NOMO-1 (cell line): ENCODE results near the gene BLM.
A peak's percentile ranks its signal among the peaks of the same experiment; 100 is the strongest.
"Not testable (repeated sequence)": the region's sequence is repeated elsewhere in the genome, so short reads cannot be mapped to it uniquely, and the experiment has no call there.

Source experiments
- DNase-seq, 2 experiments: peaks; one replicate each; lab custom pipeline; 2025; ENCODE audit not compliant: unreplicated experiment in 2 of 2; lab: John Stamatoyannopoulos, UW

BLM gene

GRCh38 chr15:90716976-90717821 lies at the start of gene BLM:
BLM (plus strand) TSS chr15:90717346; CDS start chr15:90747393, 30,047 bp downstream.
- peak; percentile 95 to 99 for DNase-seq

- not testable (repeated sequence) for DNase-seq
Measured at GRCh38 chr15:90667755-90668345, 49.3 kb upstream of the BLM start.

GRCh38 chr15:90670631-90671030 lies 46.5 kb upstream of the BLM start:
- DNase-seq = not testable (repeated sequence)

GRCh38 chr15:90671216-90671615 lies 45.9 kb upstream of the BLM start:
- no peak for DNase-seq

GRCh38 chr15:90673357-90673756 lies 43.8 kb upstream of the BLM start:
- DNase-seq = not testable (repeated sequence)

GRCh38 chr15:90674476-90674875 lies 42.7 kb upstream of the BLM start:
- DNase-seq = no peak

- no peak for DNase-seq
Measured at GRCh38 chr15:90675464-90675863, 41.7 kb upstream of the BLM start.

- no peak for DNase-seq
Measured at GRCh38 chr15:90677807-90678790, 39.0 kb upstream of the BLM start.

- no peak for DNase-seq
Measured at GRCh38 chr15:90679959-90680358, 37.2 kb upstream of the BLM start.

- DNase-seq = no peak
Measured at GRCh38 chr15:90680371-90680935, 36.7 kb upstream of the BLM start.

- no peak for DNase-seq
Measured at GRCh38 chr15:90681056-90681455, 36.1 kb upstream of the BLM start.

GRCh38 chr15:90681480-90681879 lies 35.7 kb upstream of the BLM start:
- DNase-seq = no peak

- DNase-seq = no peak
Measured at GRCh38 chr15:90683371-90683770, 33.8 kb upstream of the BLM start.

- DNase-seq = no peak
Measured at GRCh38 chr15:90683876-90684275, 33.3 kb upstream of the BLM start.

GRCh38 chr15:90684281-90684680 lies 32.9 kb upstream of the BLM start:
- no peak for DNase-seq

GRCh38 chr15:90685591-90686434 lies 31.3 kb upstream of the BLM start:
- peak; percentile 82 to 94 for DNase-seq

- DNase-seq = peak in 1 of 2 experiments; percentile 69
Measured at GRCh38 chr15:90686435-90687218, 30.5 kb upstream of the BLM start.

GRCh38 chr15:90689326-90689961 lies 27.7 kb upstream of the BLM start:
- DNase-seq = not testable (repeated sequence)

GRCh38 chr15:90690585-90690984 lies 26.6 kb upstream of the BLM start:
- no peak for DNase-seq
